Ovary (tissue), 9 donors: ENCODE measurements around the gene CDKAL1. TPM values are rescaled to one million over a fixed set of nuclear protein-coding genes. Genes with fewer than 3 reads are reported as not detected.

Source experiments
- DNase-seq, 5 donors: peaks; one replicate each; pipeline ENCODE4 v3.0.0-alpha.2; 2019 to 2020
- H3K27ac ChIP-seq, 2 donors: fragments of 200-600 bp; one replicate each; pipeline versions ENCODE4 v1.5.1 to v1.8.0; 2019 to 2022
- H3K27me3 ChIP-seq: fragments of 200-600 bp; one replicate; pipeline ENCODE4 v1.8.0; 2022
- H3K36me3 ChIP-seq: fragments of 200-600 bp; sonication (generic); one replicate; pipeline ENCODE4 v1.5.1; 2019
- H3K4me1 ChIP-seq: one replicate; pipeline ENCODE4 v1.8.1; 2013; ENCODE audit warnings: mild to moderate bottlenecking, moderate library complexity; ENCODE audit not compliant: insufficient read depth
- H3K4me3 ChIP-seq: fragments of 200-600 bp; sonication (generic); one replicate; pipeline ENCODE4 v1.5.1; 2017
- H3K9me3 ChIP-seq, 2 donors: fragments of 200-600 bp in 1 of 2; sonication (generic) in 1 of 2; one replicate each; pipeline versions ENCODE4 v1.5.1 to v1.8.1; 2013 to 2019; ENCODE audit warnings: mild to moderate bottlenecking in 1 of 2, moderate library complexity in 1 of 2
- EP300 ChIP-seq: sonication (generic); formaldehyde crosslinking; IDR thresholded peaks from one replicate; pipeline ENCODE4 v1.6.1; 2017; ENCODE audit warnings: antibody characterized with exemption
- POLR2A ChIP-seq: fragments of 450-650 bp; IDR thresholded peaks from one replicate; pipeline ENCODE4 v1.6.1; 2017; ENCODE audit warnings: antibody characterized with exemption, mild to moderate bottlenecking, moderate library complexity
- WGBS, 3 donors: extraction: QIAGEN DNeasy Blood & Tissue Kit in 1 of 3; methylation state at CpG; one replicate each; pipeline versions ENCODE4 v1.1.5 to v1.1.7; 2013 to 2017; 5-methylcytosine and 5-hydroxymethylcytosine counted together
- intact Hi-C, 4 donors: fragments of 100-400 bp; cut with DNase I; formaldehyde crosslinking; loops; one replicate each; pipeline versions ENCODE4 v1.11.0 to v1.15.1; 2022 to 2023
- polyA plus RNA-seq, 2 donors: library from polyadenylated mRNA; stranded (reverse); fragments of 200-250 nt in 1 of 2; fragments of 350-450 nt in 1 of 2; fragmentation: Illumina TruSeq in 1 of 2; extraction: RNeasy Lipid Tissue Mini Kit (QIAGEN cat#74804) in 1 of 2; gene quantifications; one replicate each; pipeline ENCODE4 v1.2.3, GENCODE V29; 2013 to 2014
- total RNA-seq, 7 donors: library from RNA; depleted of rRNA in 2 of 7; stranded (reverse); fragments of >200 nt in 2 of 7; fragmentation: NEBNext Ultra II Directional in 3 of 7; extraction: Animal tissue kit (Norgen Biotek cat#: 25700) in 3 of 7; gene quantifications; one replicate each; pipeline versions ENCODE4 v1.1.0 to v1.2.4, GENCODE V29; 2016 to 2023
- TF ChIP-seq, protein P1 (sequence below), 3 donors: fragments of 450-650 bp in 2 of 3; fragments of 200-600 bp in 1 of 3; IDR thresholded peaks; one replicate each; pipeline versions ENCODE4 v1.5.1 to v1.8.0; 2016 to 2022; ENCODE audit warnings: antibody characterized with exemption in 3 of 3, mild to moderate bottlenecking in 1 of 3
- donor health status: DM: no; HTN: no; CAD: no; lungs with moderate emphysema.
- donor health status: DM: no; HTN: no; CAD: no.
- donor health status: Bipolar disorder and iron deficiency.
- donor health status: DM: yes; HTN: yes; CAD: no.
- donor health status: DM: no; HTN: no; CAD: no.
- donor health status: DM: yes; HTN: yes; CAD: no.

Gene CDKAL1
- total and polyA plus RNA-seq, 9 donors, result 6.8 to 21.3 (median 18.9) TPM

DNA sequence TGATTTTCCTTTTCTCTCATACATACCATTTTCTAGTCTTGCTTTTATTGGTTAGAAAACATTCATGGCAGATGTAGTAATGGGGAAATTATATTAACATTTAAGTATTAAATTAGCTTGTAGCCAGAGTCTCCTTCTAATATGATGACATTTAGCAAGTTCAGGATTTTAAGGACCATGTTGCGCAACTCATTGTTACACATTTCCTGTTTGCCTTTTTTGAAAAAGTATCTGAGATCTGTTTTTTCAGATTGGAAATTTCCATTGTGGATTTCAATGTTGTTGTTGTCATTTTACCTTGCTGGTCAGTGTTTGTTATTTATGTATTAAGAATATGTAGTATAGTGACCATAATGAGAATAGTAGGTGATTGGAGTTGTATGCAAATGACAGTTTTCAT, 38.7 kb downstream of the CDKAL1 start:
- Histone ChIP-seq H3K9me3 (no peaks in the 10 kb centered on the region), H3K27ac (no peak overlapping the region), H3K4me3 (no peak overlapping the region), H3K4me1 (peaks cover 2% of the 10 kb centered on the region), H3K27me3 (no peaks in the 10 kb centered on the region), H3K36me3 (no peaks in the 10 kb centered on the region)
- DNase-seq, result no peak
- intact Hi-C loops, result loop anchor here in 1 of 4 donors (10.0 kb wide), 1 partner anchor 1022 kb away; the partner anchor contains the start of gene SOX4
- no peak for TF ChIP-seq POLR2A
- TF ChIP-seq, protein P1, sequence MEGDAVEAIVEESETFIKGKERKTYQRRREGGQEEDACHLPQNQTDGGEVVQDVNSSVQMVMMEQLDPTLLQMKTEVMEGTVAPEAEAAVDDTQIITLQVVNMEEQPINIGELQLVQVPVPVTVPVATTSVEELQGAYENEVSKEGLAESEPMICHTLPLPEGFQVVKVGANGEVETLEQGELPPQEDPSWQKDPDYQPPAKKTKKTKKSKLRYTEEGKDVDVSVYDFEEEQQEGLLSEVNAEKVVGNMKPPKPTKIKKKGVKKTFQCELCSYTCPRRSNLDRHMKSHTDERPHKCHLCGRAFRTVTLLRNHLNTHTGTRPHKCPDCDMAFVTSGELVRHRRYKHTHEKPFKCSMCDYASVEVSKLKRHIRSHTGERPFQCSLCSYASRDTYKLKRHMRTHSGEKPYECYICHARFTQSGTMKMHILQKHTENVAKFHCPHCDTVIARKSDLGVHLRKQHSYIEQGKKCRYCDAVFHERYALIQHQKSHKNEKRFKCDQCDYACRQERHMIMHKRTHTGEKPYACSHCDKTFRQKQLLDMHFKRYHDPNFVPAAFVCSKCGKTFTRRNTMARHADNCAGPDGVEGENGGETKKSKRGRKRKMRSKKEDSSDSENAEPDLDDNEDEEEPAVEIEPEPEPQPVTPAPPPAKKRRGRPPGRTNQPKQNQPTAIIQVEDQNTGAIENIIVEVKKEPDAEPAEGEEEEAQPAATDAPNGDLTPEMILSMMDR (IDR thresholded peaks at IDR 0.05), result no peak
- TF ChIP-seq EP300, result no peak
- 91 to 95% (median 94%) methylated on average over 1 of the region's 1 CpG for WGBS, 3 donors

DNA sequence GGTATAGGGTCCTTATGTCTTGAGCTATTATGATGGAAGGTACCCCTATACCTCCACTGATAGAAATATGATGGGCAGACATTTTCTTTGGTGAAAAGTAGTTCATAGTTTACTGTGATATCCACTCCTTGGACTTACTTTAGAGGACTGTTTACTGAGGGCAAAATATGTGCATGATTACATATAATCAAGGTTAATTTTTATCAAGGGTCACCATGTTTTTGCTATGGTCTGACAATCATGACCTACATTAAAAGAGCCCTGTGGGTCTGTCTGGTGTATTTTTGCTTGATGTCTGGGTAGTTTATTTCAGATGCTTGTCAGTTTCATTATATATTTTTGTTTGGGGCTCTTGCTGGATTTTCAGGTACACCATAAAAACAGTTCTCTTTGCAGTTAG, 40.1 kb downstream of the CDKAL1 start:
- no peak overlapping the region for H3K27ac ChIP-seq
- no peaks in the 10 kb centered on the region for H3K27me3 ChIP-seq
- H3K9me3 ChIP-seq, result no peaks in the 10 kb centered on the region
- intact Hi-C loops, result loop anchor here in 1 of 4 donors (10.0 kb wide), 1 partner anchor 1020 kb away; the partner anchor contains the start of gene SOX4
- TF ChIP-seq EP300, result no peak
- TF ChIP-seq, protein P1 (IDR thresholded peaks at IDR 0.05), result no peak
- no peak for TF ChIP-seq POLR2A
- peaks cover 2% of the 10 kb centered on the region for H3K4me1 ChIP-seq
- H3K4me3 ChIP-seq, result no peak overlapping the region
- no peak for DNase-seq
- no peaks in the 10 kb centered on the region for H3K36me3 ChIP-seq

DNA sequence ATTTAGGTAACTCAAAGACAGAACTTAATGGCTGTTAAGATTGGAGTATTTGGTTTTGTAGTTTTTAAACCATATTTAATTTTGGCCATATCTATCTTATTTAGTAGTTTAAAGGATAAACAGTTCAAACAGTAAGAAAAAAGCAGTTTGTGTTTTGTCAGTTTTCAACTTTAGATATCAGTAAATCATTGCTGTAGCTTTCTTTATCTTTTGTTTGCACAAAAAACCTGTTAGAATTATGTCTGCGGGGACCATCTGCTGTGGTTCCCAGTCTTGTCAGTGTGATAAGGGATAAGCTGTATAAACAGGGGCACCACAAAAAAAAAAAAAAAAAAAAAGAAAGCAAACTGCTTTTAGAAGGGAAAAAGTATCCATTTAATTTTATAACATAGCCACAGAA, 40.9 kb downstream of the CDKAL1 start:
- WGBS, 3 donors, result 9 to 27% (median 10%) methylated on average over 1 of the region's 1 CpG
- intact Hi-C loops, result loop anchor here in 1 of 4 donors (10.0 kb wide), 1 partner anchor 1020 kb away; the partner anchor contains the start of gene SOX4
- H3K4me1 ChIP-seq, result peaks cover 2% of the 10 kb centered on the region
- no peak overlapping the region for H3K27ac ChIP-seq
- DNase-seq, result no peak
- no peak overlapping the region for H3K4me3 ChIP-seq
- no peaks in the 10 kb centered on the region for H3K9me3 ChIP-seq
- TF ChIP-seq, protein P1 (IDR thresholded peaks at IDR 0.05), result no peak
- TF ChIP-seq EP300, result no peak
- no peak for TF ChIP-seq POLR2A
- H3K27me3 ChIP-seq, result no peaks in the 10 kb centered on the region
- H3K36me3 ChIP-seq, result no peaks in the 10 kb centered on the region

DNA sequence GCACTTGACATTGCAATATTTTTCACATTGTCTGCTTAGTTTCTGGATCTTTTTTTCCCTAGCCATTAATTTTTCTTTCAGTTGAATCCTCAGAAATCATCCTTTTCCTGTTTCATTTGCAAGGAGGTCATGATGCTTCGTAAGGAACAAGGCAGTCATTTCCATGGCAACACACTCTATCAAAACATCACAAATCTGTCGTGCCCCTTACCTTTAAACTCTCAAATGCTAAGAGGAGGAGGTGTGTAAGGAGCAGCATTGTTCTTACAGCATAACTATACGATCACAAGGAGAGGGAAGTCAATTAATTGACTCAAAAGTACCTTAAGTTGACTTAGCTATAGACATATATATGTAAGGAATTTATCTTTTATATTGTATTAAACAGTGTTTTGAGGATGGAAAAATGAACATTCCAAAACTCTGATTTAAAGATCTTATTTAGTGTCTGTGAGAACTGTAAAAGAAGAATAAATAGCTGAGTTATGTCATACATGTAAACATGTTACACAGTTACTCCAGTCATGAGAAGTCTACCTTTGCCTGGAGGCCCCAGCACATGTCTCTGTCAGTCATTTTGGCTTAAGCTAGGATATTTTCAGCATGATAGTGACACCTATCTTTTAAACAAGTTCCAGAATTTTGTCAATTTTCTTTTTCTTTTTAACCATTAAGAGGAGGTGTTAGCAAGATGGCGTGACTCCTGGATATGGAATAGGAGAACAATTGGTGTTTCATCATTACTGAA, 41.6 kb downstream of the CDKAL1 start:
- WGBS, 3 donors, result 46 to 51% (median 47%) methylated on average over 4 of the region's 4 CpGs
- intact Hi-C loops, result loop anchor here in 1 of 4 donors (10.0 kb wide), 1 partner anchor 1019 kb away; the partner anchor contains the start of gene SOX4
- H3K4me1 ChIP-seq, result peaks cover 2% of the 10 kb centered on the region
- TF ChIP-seq EP300 (no peak), POLR2A (no peak)
- TF ChIP-seq, protein P1 (IDR thresholded peaks at IDR 0.05), result no peak
- no peak for DNase-seq
- H3K4me3 ChIP-seq, result no peak overlapping the region
- no peaks in the 10 kb centered on the region for H3K9me3 ChIP-seq
- H3K27ac ChIP-seq, result no peak overlapping the region
- H3K27me3 ChIP-seq, result no peaks in the 10 kb centered on the region
- no peaks in the 10 kb centered on the region for H3K36me3 ChIP-seq
